GM23248 (cell line): ENCODE results near the gene TBC1D22A. TPM values are rescaled to one million over a fixed set of nuclear protein-coding genes. Genes with fewer than 3 reads are reported as not detected.

Experiments used
- DNase-seq: peaks from one replicate; pipeline ENCODE4 v3.0.0-alpha.2; 2015
- H2AFZ ChIP-seq: fragments of 200-600 bp; sonication (generic); 2 replicates; pipeline ENCODE4 v1.6.1; 2016; ENCODE audit warnings: antibody characterized with exemption
- H3F3A ChIP-seq: fragments of 200-600 bp; sonication (generic); 2 replicates; pipeline ENCODE4 v1.6.1; 2016; ENCODE audit warnings: mild to moderate bottlenecking, antibody characterized with exemption, mixed run types; ENCODE audit not compliant: insufficient read depth
- H3K27ac ChIP-seq: fragments of 200-600 bp; sonication (generic); 2 replicates; pipeline ENCODE4 v1.5.1; 2016; ENCODE audit warnings: mild to moderate bottlenecking
- H3K27me3 ChIP-seq: fragments of 200-600 bp; sonication (generic); replicated peaks from 2 replicates; pipeline ENCODE4 v1.6.1; 2016; ENCODE audit warnings: mild to moderate bottlenecking; ENCODE audit not compliant: insufficient read depth
- H3K36me3 ChIP-seq: fragments of 200-600 bp; sonication (generic); 2 replicates; pipeline ENCODE4 v1.6.1; 2016; ENCODE audit warnings: low read depth, mild to moderate bottlenecking
- H3K4me1 ChIP-seq: fragments of 200-600 bp; sonication (generic); 2 replicates; pipeline ENCODE4 v1.6.1; 2016; ENCODE audit warnings: mild to moderate bottlenecking; ENCODE audit not compliant: insufficient read depth
- H3K4me2 ChIP-seq: fragments of 200-600 bp; sonication (generic); one replicate; pipeline ENCODE4 v1.6.1; 2016; ENCODE audit warnings: mild to moderate bottlenecking; ENCODE audit not compliant: unreplicated experiment
- H3K4me3 ChIP-seq: fragments of 200-600 bp; sonication (generic); 2 replicates; pipeline ENCODE4 v1.5.1; 2016; ENCODE audit warnings: mild to moderate bottlenecking
- H3K79me2 ChIP-seq: fragments of 200-600 bp; sonication (generic); 2 replicates; pipeline ENCODE4 v1.6.1; 2016; ENCODE audit warnings: mild to moderate bottlenecking; ENCODE audit not compliant: insufficient read depth
- H3K9ac ChIP-seq: fragments of 200-600 bp; sonication (generic); 2 replicates; pipeline ENCODE4 v1.6.1; 2016; ENCODE audit warnings: mild to moderate bottlenecking
- H3K9me2 ChIP-seq: fragments of 200-600 bp; sonication (generic); 2 replicates; pipeline ENCODE4 v1.6.1; 2016; ENCODE audit warnings: mixed run types, mild to moderate bottlenecking, moderate library complexity; ENCODE audit not compliant: insufficient read depth
- H3K9me3 ChIP-seq: fragments of 200-600 bp; sonication (generic); one replicate; pipeline ENCODE4 v1.6.1; 2017; ENCODE audit warnings: low read depth
- H4K20me1 ChIP-seq: fragments of 200-600 bp; sonication (generic); 2 replicates; pipeline ENCODE4 v1.6.0; 2016; ENCODE audit not compliant: insufficient read depth
- EZH2 ChIP-seq: fragments of 200-600 bp; sonication (generic); IDR thresholded peaks from 2 replicates; pipeline ENCODE4 v1.6.1; 2018; ENCODE audit warnings: antibody characterized with exemption, mild to moderate bottlenecking; ENCODE audit not compliant: insufficient read depth, poor library complexity, severe bottlenecking
- EZH2phosphoT487 ChIP-seq: fragments of 200-600 bp; sonication (generic); IDR thresholded peaks from 2 replicates; pipeline ENCODE4 v1.6.1; 2018; ENCODE audit warnings: antibody characterized with exemption, moderate library complexity, mild to moderate bottlenecking, low read depth; ENCODE audit not compliant: insufficient read depth
- WGBS, 2 experiments: methylation state at CpG; one replicate each; pipeline ENCODE4 v1.1.6; 2015 to 2017; ENCODE audit warnings: low lambda C conversion rate in 2 of 2, low coverage in 1 of 2; ENCODE audit errors: missing lambda C conversion rate in 2 of 2; 5-methylcytosine and 5-hydroxymethylcytosine counted together
- in situ Hi-C: fragments of 300-500 bp; cut with MboI; formaldehyde crosslinking; loops from 2 replicates; pipeline ENCODE4 v1.15.0; 2020
- polyA plus RNA-seq: library from polyadenylated mRNA; unstranded; fragments of >200 nt; fragmentation: Nextera tagmentation; extraction: Ambion mirVana; gene quantifications from 2 replicates; pipeline ENCODE4 v1.2.1, GENCODE V29; 2016
- total RNA-seq: library from RNA; depleted of rRNA; stranded (reverse); fragments of >200 nt; shearing (Covaris generic); gene quantifications from 2 replicates; pipeline ENCODE4 v1.2.3, GENCODE V29; 2014

TBC1D22A gene
- total and polyA plus RNA-seq, 2 experiments from 2014 or later: 12.3 to 16.9 TPM

GRCh38 chr22:47072642-47072967 is 310.2 kb downstream of the TBC1D22A start:
- no peak for DNase-seq
- Histone ChIP-seq H3K4me3 (no peak overlapping the region), H3K79me2 (no peaks in the 10 kb centered on the region; the same call in 1 of the 2 replicates), H4K20me1 (peaks cover 4% of the 10 kb centered on the region; the same call in 1 of the 2 replicates), H3K27ac (no peak overlapping the region), H3K4me1 (no peaks in the 10 kb centered on the region), H3F3A (no peaks in the 10 kb centered on the region), H3K9me3 (no peaks in the 10 kb centered on the region), H2AFZ (no peak overlapping the region), H3K36me3 (no peaks in the 10 kb centered on the region; the same call in 1 of the 2 replicates), H3K9me2 (no peaks in the 10 kb centered on the region), H3K4me2 (no peak overlapping the region), H3K9ac (no peak overlapping the region), H3K27me3 (no peaks in the 10 kb centered on the region)
- in situ Hi-C loops: no loop called here
- WGBS, 2 experiments: 91 to 94% methylated on average over 7 of the region's 7 CpGs
- TF ChIP-seq EZH2 (no peak), EZH2phosphoT487 (no peak)

GRCh38 chr22:47073075-47073474 is 310.6 kb downstream of the TBC1D22A start:
- in situ Hi-C loops: no loop called here
- H3K9me2 ChIP-seq: no peaks in the 10 kb centered on the region
- no peak for DNase-seq
- H3K4me3 ChIP-seq: no peak overlapping the region
- no peaks in the 10 kb centered on the region; the same call in 1 of the 2 replicates for H3K79me2 ChIP-seq
- H3K4me2 ChIP-seq: no peak overlapping the region
- no peak for TF ChIP-seq EZH2phosphoT487
- no peak for TF ChIP-seq EZH2
- H3K36me3 ChIP-seq: no peaks in the 10 kb centered on the region; the same call in 1 of the 2 replicates
- H4K20me1 ChIP-seq: peaks cover 4% of the 10 kb centered on the region; the same call in 1 of the 2 replicates
- no peak overlapping the region for H2AFZ ChIP-seq
- H3K27ac ChIP-seq: no peak overlapping the region
- 89 to 93% methylated on average over 7 of the region's 7 CpGs for WGBS, 2 experiments
- H3K4me1 ChIP-seq: no peaks in the 10 kb centered on the region
- no peaks in the 10 kb centered on the region for H3K27me3 ChIP-seq
- no peaks in the 10 kb centered on the region for H3K9me3 ChIP-seq
- H3F3A ChIP-seq: no peaks in the 10 kb centered on the region
- no peak overlapping the region for H3K9ac ChIP-seq

GRCh38 chr22:47074105-47074504 is 311.7 kb downstream of the TBC1D22A start:
- no peak overlapping the region for H2AFZ ChIP-seq
- 98 to 99% methylated on average over 7 of the region's 7 CpGs for WGBS, 2 experiments
- TF ChIP-seq EZH2phosphoT487: no peak
- no peak for TF ChIP-seq EZH2
- H4K20me1 ChIP-seq: peaks cover 4% of the 10 kb centered on the region; the same call in 1 of the 2 replicates
- H3K36me3 ChIP-seq: no peaks in the 10 kb centered on the region; the same call in 1 of the 2 replicates
- H3K4me2 ChIP-seq: no peak overlapping the region
- H3K9me3 ChIP-seq: no peaks in the 10 kb centered on the region
- H3K4me3 ChIP-seq: no peak overlapping the region
- H3K4me1 ChIP-seq: no peaks in the 10 kb centered on the region
- no peak for DNase-seq
- H3K9ac ChIP-seq: no peak overlapping the region
- no peaks in the 10 kb centered on the region for H3K9me2 ChIP-seq
- in situ Hi-C loops: no loop called here
- no peaks in the 10 kb centered on the region for H3F3A ChIP-seq
- no peaks in the 10 kb centered on the region; the same call in 1 of the 2 replicates for H3K79me2 ChIP-seq
- H3K27me3 ChIP-seq: no peaks in the 10 kb centered on the region
- no peak overlapping the region for H3K27ac ChIP-seq

GRCh38 chr22:47075568-47075967 is 313.1 kb downstream of the TBC1D22A start:
- Histone ChIP-seq H3K9me3 (no peaks in the 10 kb centered on the region), H3K4me3 (no peak overlapping the region), H3F3A (no peaks in the 10 kb centered on the region), H3K4me2 (no peak overlapping the region), H4K20me1 (peaks cover 4% of the 10 kb centered on the region; the same call in 1 of the 2 replicates), H2AFZ (no peak overlapping the region), H3K27ac (no peak overlapping the region), H3K27me3 (no peaks in the 10 kb centered on the region), H3K4me1 (no peaks in the 10 kb centered on the region), H3K36me3 (no peaks in the 10 kb centered on the region; the same call in 1 of the 2 replicates), H3K79me2 (no peaks in the 10 kb centered on the region), H3K9ac (no peak overlapping the region), H3K9me2 (no peaks in the 10 kb centered on the region)
- DNase-seq: no peak
- in situ Hi-C loops: no loop called here
- TF ChIP-seq EZH2phosphoT487 (no peak), EZH2 (no peak)

- no peaks in the 10 kb centered on the region for H3K4me1 ChIP-seq
- H3K36me3 ChIP-seq: no peaks in the 10 kb centered on the region; the same call in 1 of the 2 replicates
- no peak overlapping the region for H3K4me2 ChIP-seq
- H3K27me3 ChIP-seq: no peaks in the 10 kb centered on the region
- H2AFZ ChIP-seq: no peak overlapping the region
- no peaks in the 10 kb centered on the region for H3K9me2 ChIP-seq
- 92 to 98% methylated on average over 2 of the region's 2 CpGs for WGBS, 2 experiments
- in situ Hi-C loops: no loop called here
- no peak overlapping the region for H3K9ac ChIP-seq
- no peak overlapping the region for H3K27ac ChIP-seq
- H3K9me3 ChIP-seq: no peaks in the 10 kb centered on the region
- no peak overlapping the region for H3K4me3 ChIP-seq
- peaks cover 3% of the 10 kb centered on the region; the same call in 1 of the 2 replicates for H4K20me1 ChIP-seq
- TF ChIP-seq EZH2phosphoT487 (no peak), EZH2 (no peak)
- H3F3A ChIP-seq: no peaks in the 10 kb centered on the region
- no peaks in the 10 kb centered on the region for H3K79me2 ChIP-seq
- DNase-seq: no peak
Measured at GRCh38 chr22:47076758-47077157, 314.3 kb downstream of the TBC1D22A start.
